Measurements from ENCODE around the gene CASS4. TPM values are rescaled to one million over a fixed set of nuclear protein-coding genes. Genes with fewer than 3 reads are reported as not detected.

The CASS4 gene
- polyA plus RNA-seq, 1 donor (not counting 4 experiments of a cell fraction or from before 2014, with no cell fraction given), result 0.01 TPM

DNA sequence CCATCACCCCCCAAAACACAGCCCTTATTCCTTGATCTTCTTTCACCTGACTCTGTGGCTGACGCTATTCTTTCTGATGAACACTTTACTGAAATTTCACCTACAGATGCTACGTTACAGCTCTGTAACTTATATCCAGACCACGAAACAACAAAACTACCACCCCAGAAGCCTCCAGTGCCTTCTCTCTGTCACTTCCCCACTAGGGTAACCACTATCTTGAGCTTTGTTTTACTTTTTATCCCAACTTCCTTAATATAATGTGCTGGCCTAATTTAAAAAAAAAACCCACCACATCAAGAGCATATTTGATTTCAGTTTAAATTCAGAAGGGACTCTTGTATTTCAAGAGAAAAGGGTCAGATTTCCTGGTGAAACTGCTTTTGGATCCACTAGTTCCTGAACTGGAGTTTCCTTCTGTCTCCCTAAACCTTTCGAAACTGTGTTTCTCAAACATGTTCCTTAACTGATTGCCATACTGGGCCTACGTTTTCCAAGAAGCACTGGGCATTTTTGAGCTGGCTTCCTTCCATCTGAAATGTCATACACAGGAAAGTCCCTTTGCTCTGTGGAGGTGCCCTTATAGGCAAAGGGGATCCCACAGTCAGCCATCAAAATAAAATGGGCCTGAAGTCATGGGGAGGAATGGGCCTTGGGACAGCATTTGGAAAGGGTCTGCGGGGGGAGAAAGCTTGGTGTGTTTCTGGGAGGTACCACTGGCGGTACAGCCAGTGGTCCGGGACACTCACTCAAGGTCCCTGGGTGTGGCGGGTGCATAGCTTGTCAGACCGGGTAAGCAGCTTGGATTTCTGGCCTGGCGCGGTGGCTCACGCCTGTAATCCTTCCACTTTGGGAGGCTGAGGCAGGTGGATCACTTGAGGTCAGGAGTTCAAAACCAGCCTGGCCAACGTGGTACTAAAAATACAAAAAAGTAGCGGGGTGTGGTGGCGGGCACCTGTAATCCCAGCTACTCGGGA lies 30.6 kb downstream of the CASS4 start:
- H3K4me1 ChIP-seq (ENCODE audit: control insufficient read depth, extremely low read depth, insufficient read depth, low read length), result peaks cover 5% of the 10 kb centered on the region
- no peak overlapping the region for H3K4me2 ChIP-seq (ENCODE audit: control insufficient read depth, extremely low read depth, insufficient read depth, low read depth, low read length)
- H3K36me3 ChIP-seq (ENCODE audit: control insufficient read depth in 2 of 2, extremely low read depth in 1 of 2, insufficient read depth in 2 of 2, low read length in 2 of 2), result no peaks in the 10 kb centered on the region
- FAIRE-seq, result no peak
- no peak for DNase-seq (ENCODE audit: low read depth, low spot score)
- no peaks in the 10 kb centered on the region for H4K20me1 ChIP-seq (ENCODE audit: control insufficient read depth, extremely low read depth, insufficient read depth, low read length)
- H3K4me3 ChIP-seq (ENCODE audit: control insufficient read depth in 2 of 3, extremely low read depth in 1 of 3, insufficient read depth in 2 of 3, low read depth in 1 of 3, low read length in 3 of 3), result no peak overlapping the region
- no peak overlapping the region for H2AFZ ChIP-seq (ENCODE audit: control insufficient read depth, low read length)
- H3K27ac ChIP-seq (ENCODE audit: control insufficient read depth, insufficient read depth, low read length), result no peak overlapping the region
- no peaks in the 10 kb centered on the region for H3K79me2 ChIP-seq (ENCODE audit: control insufficient read depth, insufficient read depth, low read length)
- dilution Hi-C loops (cut with MboI; ENCODE audit: extremely low pct_ligation_motif_present, low sequenced_read_pairs), result no loop called here
- H3K9ac ChIP-seq (ENCODE audit: control insufficient read depth, extremely low read depth, insufficient read depth, low read length), result no peak overlapping the region
- TF ChIP-seq, protein P1, sequence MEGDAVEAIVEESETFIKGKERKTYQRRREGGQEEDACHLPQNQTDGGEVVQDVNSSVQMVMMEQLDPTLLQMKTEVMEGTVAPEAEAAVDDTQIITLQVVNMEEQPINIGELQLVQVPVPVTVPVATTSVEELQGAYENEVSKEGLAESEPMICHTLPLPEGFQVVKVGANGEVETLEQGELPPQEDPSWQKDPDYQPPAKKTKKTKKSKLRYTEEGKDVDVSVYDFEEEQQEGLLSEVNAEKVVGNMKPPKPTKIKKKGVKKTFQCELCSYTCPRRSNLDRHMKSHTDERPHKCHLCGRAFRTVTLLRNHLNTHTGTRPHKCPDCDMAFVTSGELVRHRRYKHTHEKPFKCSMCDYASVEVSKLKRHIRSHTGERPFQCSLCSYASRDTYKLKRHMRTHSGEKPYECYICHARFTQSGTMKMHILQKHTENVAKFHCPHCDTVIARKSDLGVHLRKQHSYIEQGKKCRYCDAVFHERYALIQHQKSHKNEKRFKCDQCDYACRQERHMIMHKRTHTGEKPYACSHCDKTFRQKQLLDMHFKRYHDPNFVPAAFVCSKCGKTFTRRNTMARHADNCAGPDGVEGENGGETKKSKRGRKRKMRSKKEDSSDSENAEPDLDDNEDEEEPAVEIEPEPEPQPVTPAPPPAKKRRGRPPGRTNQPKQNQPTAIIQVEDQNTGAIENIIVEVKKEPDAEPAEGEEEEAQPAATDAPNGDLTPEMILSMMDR (optimal IDR thresholded peaks at IDR 0.05 in 1 of 3, IDR thresholded peaks at IDR 0.05 in 1 of 3, conservative IDR thresholded peaks at IDR 0.05 in 1 of 3; ENCODE audit: extremely low read depth in 1 of 3, insufficient read depth in 2 of 3, low read length in 3 of 3), result no peak
- TF ChIP-seq EZH2 (IDR thresholded peaks at IDR 0.05; ENCODE audit: low read length), result no peak
- H3K27me3 ChIP-seq (ENCODE audit: control insufficient read depth, extremely low read depth, insufficient read depth, low read length), result no peaks in the 10 kb centered on the region
- no peaks in the 10 kb centered on the region for H3K9me3 ChIP-seq (ENCODE audit: control insufficient read depth, low read depth, low read length)
- H3K9me1 ChIP-seq (ENCODE audit: control insufficient read depth, extremely low read depth, insufficient read depth, low read length), result no peaks in the 10 kb centered on the region

DNA sequence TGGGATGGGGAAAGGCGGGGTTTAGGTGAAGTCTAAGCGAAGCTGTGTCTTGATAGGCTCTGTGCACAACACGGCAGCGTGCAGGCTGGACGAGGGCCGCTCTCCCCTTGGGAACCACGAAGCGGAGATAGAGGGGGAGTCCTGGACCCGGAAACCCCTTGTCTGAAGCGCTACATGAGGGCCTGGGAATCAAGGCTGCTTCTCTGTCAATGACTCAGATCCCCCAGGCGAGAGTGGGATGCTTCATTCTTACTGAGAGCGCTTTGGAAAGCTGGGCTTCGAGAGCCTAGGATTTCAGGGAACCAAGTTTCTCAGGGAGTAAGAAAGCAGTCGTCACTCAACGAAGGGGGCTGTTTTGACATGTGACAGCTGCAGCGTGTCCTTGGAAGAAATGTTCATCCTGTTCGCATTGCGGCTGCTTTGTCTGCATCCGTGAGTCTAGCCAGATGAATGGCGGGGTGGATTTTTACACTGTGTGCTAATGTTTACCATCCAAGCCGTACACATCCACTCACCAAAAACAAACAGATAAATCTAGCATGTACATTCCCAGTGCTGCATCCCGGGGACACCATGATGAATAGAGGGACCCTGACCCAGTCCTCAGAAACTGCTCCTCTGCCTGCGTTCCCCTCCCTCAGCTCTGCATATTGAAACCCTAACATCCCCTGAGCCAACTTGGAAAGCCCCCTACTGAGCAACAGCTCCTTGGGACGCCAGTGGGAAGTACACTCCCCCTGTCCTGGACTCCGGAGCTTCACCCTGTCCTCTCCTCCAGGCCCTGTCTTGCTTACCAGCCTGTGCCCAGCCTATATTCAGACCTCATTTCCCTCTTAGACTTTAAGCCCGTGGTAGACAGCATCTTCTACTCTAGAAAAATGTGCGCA lies 31.8 kb downstream of the CASS4 start:
- H4K20me1 ChIP-seq (ENCODE audit: control insufficient read depth, extremely low read depth, insufficient read depth, low read length), result no peaks in the 10 kb centered on the region
- H3K4me3 ChIP-seq (ENCODE audit: control insufficient read depth in 2 of 3, extremely low read depth in 1 of 3, insufficient read depth in 2 of 3, low read depth in 1 of 3, low read length in 3 of 3), result no peak overlapping the region
- H3K36me3 ChIP-seq (ENCODE audit: control insufficient read depth in 2 of 2, extremely low read depth in 1 of 2, insufficient read depth in 2 of 2, low read length in 2 of 2), result no peaks in the 10 kb centered on the region
- no peak overlapping the region for H3K4me2 ChIP-seq (ENCODE audit: control insufficient read depth, extremely low read depth, insufficient read depth, low read depth, low read length)
- FAIRE-seq, result no peak
- dilution Hi-C loops (cut with MboI; ENCODE audit: extremely low pct_ligation_motif_present, low sequenced_read_pairs), result no loop called here
- H3K4me1 ChIP-seq (ENCODE audit: control insufficient read depth, extremely low read depth, insufficient read depth, low read length), result peaks cover 5% of the 10 kb centered on the region
- DNase-seq (ENCODE audit: low read depth, low spot score), result no peak
- H3K27ac ChIP-seq (ENCODE audit: control insufficient read depth, insufficient read depth, low read length), result no peak overlapping the region
- no peaks in the 10 kb centered on the region for H3K9me3 ChIP-seq (ENCODE audit: control insufficient read depth, low read depth, low read length)
- H3K9ac ChIP-seq (ENCODE audit: control insufficient read depth, extremely low read depth, insufficient read depth, low read length), result no peak overlapping the region
- H2AFZ ChIP-seq (ENCODE audit: control insufficient read depth, low read length), result no peak overlapping the region
- H3K79me2 ChIP-seq (ENCODE audit: control insufficient read depth, insufficient read depth, low read length), result no peaks in the 10 kb centered on the region
- H3K9me1 ChIP-seq (ENCODE audit: control insufficient read depth, extremely low read depth, insufficient read depth, low read length), result no peaks in the 10 kb centered on the region
- H3K27me3 ChIP-seq (ENCODE audit: control insufficient read depth, extremely low read depth, insufficient read depth, low read length), result no peaks in the 10 kb centered on the region
- TF ChIP-seq EZH2 (IDR thresholded peaks at IDR 0.05; ENCODE audit: low read length), result no peak
- TF ChIP-seq, protein P1 (optimal IDR thresholded peaks at IDR 0.05 in 1 of 3, IDR thresholded peaks at IDR 0.05 in 1 of 3, conservative IDR thresholded peaks at IDR 0.05 in 1 of 3; ENCODE audit: extremely low read depth in 1 of 3, insufficient read depth in 2 of 3, low read length in 3 of 3), result no peak

Data from keratinocyte (primary cell).